Retinal pigment epithelial cell (primary cell): ENCODE measurements around the gene CD53.
A peak's percentile ranks its signal among the peaks of the same experiment; 100 is the strongest.
"Not testable (repeated sequence)": the region's sequence is repeated elsewhere in the genome, so short reads cannot be mapped to it uniquely, and the experiment has no call there.

Source experiments
- DNase-seq: peaks from one replicate; pipeline ENCODE4 v3.0.0-alpha.2; 2010; ENCODE audit warnings: low read depth
- H3K4me3 ChIP-seq: 2 replicates; pipeline ENCODE4 v1.5.1; 2011; ENCODE audit warnings: mild to moderate bottlenecking, low read length, control low read depth, moderate library complexity
- CTCF ChIP-seq: conservative IDR thresholded peaks from 2 replicates; pipeline ENCODE4 v1.5.1; 2011; ENCODE audit warnings: low read depth, low read length, control low read depth, inconsistent platforms

CD53 gene

GRCh38 chr1:110872745-110873720, at the start of gene CD53:
TSS of gene CD53 (plus strand) at chr1:110873148. CDS start at chr1:110891409, 18,261 bp downstream.
- DNase-seq = no peak

GRCh38 chr1:110824192-110824591, 48.8 kb upstream of the CD53 start:
- TF ChIP-seq CTCF = no peak

More at GRCh38 chr1:110872745-110873720, at the start of gene CD53:
- no peak within 1 kb of the TSS for H3K4me3 ChIP-seq
- no peak for TF ChIP-seq CTCF

GRCh38 chr1:110829955-110830553, 42.9 kb upstream of the CD53 start:
- no peak for DNase-seq
- no peak overlapping the region for H3K4me3 ChIP-seq
- peak; percentile 59 for TF ChIP-seq CTCF

More at GRCh38 chr1:110824192-110824591, 48.8 kb upstream of the CD53 start:
- no peak overlapping the region for H3K4me3 ChIP-seq
- DNase-seq = no peak

GRCh38 chr1:110833779-110834178, 39.2 kb upstream of the CD53 start:
- not testable (repeated sequence) for DNase-seq, H3K4me3 ChIP-seq

GRCh38 chr1:110846861-110847260, 26.1 kb upstream of the CD53 start:
- no peak for TF ChIP-seq CTCF
- no peak for DNase-seq
- H3K4me3 ChIP-seq = no peak overlapping the region

- no peak for TF ChIP-seq CTCF
- no peak for DNase-seq
- H3K4me3 ChIP-seq = no peak overlapping the region
Measured at GRCh38 chr1:110850145-110850544, 22.8 kb upstream of the CD53 start.

- TF ChIP-seq CTCF = no peak
- H3K4me3 ChIP-seq = no peak overlapping the region
- no peak for DNase-seq
Measured at GRCh38 chr1:110850627-110851026, 22.3 kb upstream of the CD53 start.
